ENCODE data around the gene INPP5A.

- TF ChIP-seq CTCF (IDR thresholded peaks at IDR 0.05; ENCODE audit: insufficient read depth, low read length) (no peak), POLR2AphosphoS5 (IDR thresholded peaks at IDR 0.05; ENCODE audit: low read depth) (no peak), REST (IDR thresholded peaks at IDR 0.05; ENCODE audit: insufficient replicate concordance, low read depth) (no peak), SPI1 (IDR thresholded peaks at IDR 0.05; ENCODE audit: borderline replicate concordance, low read depth) (no peak)
Observed at GRCh38 chr10:132500781-132501415, 36.7 kb upstream of the INPP5A start.
